Measurements from ENCODE around the gene DSCAML1. TPM values are rescaled to one million over a fixed set of nuclear protein-coding genes. Genes with fewer than 3 reads are reported as not detected.

The DSCAML1 gene
- total RNA-seq, 1 donor from 2014 or later, result 0.16 TPM

- peaks cover 4% of the 10 kb centered on the region for H3K9me3 Mint-ChIP-seq (ENCODE audit: unreplicated experiment)
- no peaks in the 10 kb centered on the region for H3K27me3 ChIP-seq (ENCODE audit: insufficient read depth, low read length)
- H2AFZ ChIP-seq (ENCODE audit: low read depth, low read length), result no peak overlapping the region
- H3K4me1 Mint-ChIP-seq (ENCODE audit: low read depth, unreplicated experiment), result peaks cover 16% of the 10 kb centered on the region
- peak; percentile 38 for DNase-seq (ENCODE audit: low read depth)
- no peak overlapping the region for H3K27ac ChIP-seq (ENCODE audit: low read depth, low read length)
- no peaks in the 10 kb centered on the region for H4K20me1 ChIP-seq (ENCODE audit: insufficient read depth, low read length)
- no peaks in the 10 kb centered on the region for H3K79me2 ChIP-seq (ENCODE audit: insufficient read depth, low read length)
- H3K36me3 ChIP-seq (ENCODE audit: insufficient read depth, low read length), result no peaks in the 10 kb centered on the region
- peaks cover 4% of the 10 kb centered on the region for H3K4me1 ChIP-seq (ENCODE audit: insufficient read depth, low read length)
- H3K9me3 ChIP-seq (ENCODE audit: insufficient read depth, low read depth, low read length), result no peaks in the 10 kb centered on the region
- no peak overlapping the region for H3K4me3 Mint-ChIP-seq (ENCODE audit: unreplicated experiment)
- no peak overlapping the region for H3K4me3 ChIP-seq (ENCODE audit: insufficient read depth, low read depth, low read length)
- H3K27ac Mint-ChIP-seq (ENCODE audit: unreplicated experiment), result peak overlapping the region; percentile 38
- no peak for TF ChIP-seq EZH2 (IDR thresholded peaks at IDR 0.05; ENCODE audit: insufficient read depth, low read length)
- TF ChIP-seq, protein P1, sequence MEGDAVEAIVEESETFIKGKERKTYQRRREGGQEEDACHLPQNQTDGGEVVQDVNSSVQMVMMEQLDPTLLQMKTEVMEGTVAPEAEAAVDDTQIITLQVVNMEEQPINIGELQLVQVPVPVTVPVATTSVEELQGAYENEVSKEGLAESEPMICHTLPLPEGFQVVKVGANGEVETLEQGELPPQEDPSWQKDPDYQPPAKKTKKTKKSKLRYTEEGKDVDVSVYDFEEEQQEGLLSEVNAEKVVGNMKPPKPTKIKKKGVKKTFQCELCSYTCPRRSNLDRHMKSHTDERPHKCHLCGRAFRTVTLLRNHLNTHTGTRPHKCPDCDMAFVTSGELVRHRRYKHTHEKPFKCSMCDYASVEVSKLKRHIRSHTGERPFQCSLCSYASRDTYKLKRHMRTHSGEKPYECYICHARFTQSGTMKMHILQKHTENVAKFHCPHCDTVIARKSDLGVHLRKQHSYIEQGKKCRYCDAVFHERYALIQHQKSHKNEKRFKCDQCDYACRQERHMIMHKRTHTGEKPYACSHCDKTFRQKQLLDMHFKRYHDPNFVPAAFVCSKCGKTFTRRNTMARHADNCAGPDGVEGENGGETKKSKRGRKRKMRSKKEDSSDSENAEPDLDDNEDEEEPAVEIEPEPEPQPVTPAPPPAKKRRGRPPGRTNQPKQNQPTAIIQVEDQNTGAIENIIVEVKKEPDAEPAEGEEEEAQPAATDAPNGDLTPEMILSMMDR (IDR thresholded peaks at IDR 0.05; ENCODE audit: insufficient read depth, low read depth, low read length), result no peak
- H3K36me3 Mint-ChIP-seq (ENCODE audit: low read depth, unreplicated experiment), result no peaks in the 10 kb centered on the region
- no peak overlapping the region for H3K9ac ChIP-seq (ENCODE audit: low read length)
- H3K27me3 Mint-ChIP-seq (ENCODE audit: low read depth, unreplicated experiment), result peaks cover 35% of the 10 kb centered on the region
- FAIRE-seq, result no peak
- peak overlapping the region; percentile 20 for H3K4me2 ChIP-seq (ENCODE audit: low read length)
These were observed 187.0 kb downstream of the DSCAML1 start for GRCh38 chr11:117610045-117610444.

DNA sequence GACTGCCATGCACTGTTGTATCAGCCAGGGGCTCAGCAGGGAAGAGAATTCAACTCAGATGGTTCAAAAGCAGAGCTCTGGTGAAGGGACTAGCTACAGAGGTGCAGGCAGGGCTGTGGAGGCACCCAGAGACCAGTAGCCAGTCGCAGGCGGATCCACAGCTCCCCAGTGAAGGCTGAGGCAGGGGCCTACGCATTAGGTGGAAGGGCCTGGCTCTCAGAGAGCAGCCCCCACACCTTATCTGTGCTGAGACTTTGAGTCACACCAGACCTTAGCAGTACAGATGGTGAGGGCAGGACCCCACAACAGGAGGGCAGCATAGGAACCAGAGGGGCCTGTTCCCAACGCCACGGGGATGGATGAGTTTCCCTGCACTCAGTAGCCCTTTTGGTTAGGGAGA lies 189.6 kb downstream of the DSCAML1 start:
- Histone ChIP-seq H3K9me3 (ENCODE audit: insufficient read depth, low read depth, low read length) (no peaks in the 10 kb centered on the region), H3K27me3 (ENCODE audit: insufficient read depth, low read length) (peaks cover 2% of the 10 kb centered on the region), H3K36me3 (ENCODE audit: insufficient read depth, low read length) (no peaks in the 10 kb centered on the region), H4K20me1 (ENCODE audit: insufficient read depth, low read length) (no peaks in the 10 kb centered on the region), H2AFZ (ENCODE audit: low read depth, low read length) (no peak overlapping the region), H3K4me1 (ENCODE audit: insufficient read depth, low read length) (peaks cover 4% of the 10 kb centered on the region), H3K4me2 (ENCODE audit: low read length) (no peak overlapping the region), H3K79me2 (ENCODE audit: insufficient read depth, low read length) (no peaks in the 10 kb centered on the region), H3K9ac (ENCODE audit: low read length) (no peak overlapping the region), H3K4me3 (ENCODE audit: insufficient read depth, low read depth, low read length) (no peak overlapping the region), H3K27ac (ENCODE audit: low read depth, low read length) (no peak overlapping the region)
- no peak overlapping the region for H3K27ac Mint-ChIP-seq (ENCODE audit: unreplicated experiment)
- H3K4me3 Mint-ChIP-seq (ENCODE audit: unreplicated experiment), result no peak overlapping the region
- H3K36me3 Mint-ChIP-seq (ENCODE audit: low read depth, unreplicated experiment), result no peaks in the 10 kb centered on the region
- H3K27me3 Mint-ChIP-seq (ENCODE audit: low read depth, unreplicated experiment), result peaks cover 33% of the 10 kb centered on the region
- H3K4me1 Mint-ChIP-seq (ENCODE audit: low read depth, unreplicated experiment), result peaks cover 16% of the 10 kb centered on the region
- no peak for DNase-seq (ENCODE audit: low read depth)
- FAIRE-seq, result no peak
- TF ChIP-seq, protein P1 (IDR thresholded peaks at IDR 0.05; ENCODE audit: insufficient read depth, low read depth, low read length), result no peak
- TF ChIP-seq EZH2 (IDR thresholded peaks at IDR 0.05; ENCODE audit: insufficient read depth, low read length), result no peak
- H3K9me3 Mint-ChIP-seq (ENCODE audit: unreplicated experiment), result no peaks in the 10 kb centered on the region

DNA sequence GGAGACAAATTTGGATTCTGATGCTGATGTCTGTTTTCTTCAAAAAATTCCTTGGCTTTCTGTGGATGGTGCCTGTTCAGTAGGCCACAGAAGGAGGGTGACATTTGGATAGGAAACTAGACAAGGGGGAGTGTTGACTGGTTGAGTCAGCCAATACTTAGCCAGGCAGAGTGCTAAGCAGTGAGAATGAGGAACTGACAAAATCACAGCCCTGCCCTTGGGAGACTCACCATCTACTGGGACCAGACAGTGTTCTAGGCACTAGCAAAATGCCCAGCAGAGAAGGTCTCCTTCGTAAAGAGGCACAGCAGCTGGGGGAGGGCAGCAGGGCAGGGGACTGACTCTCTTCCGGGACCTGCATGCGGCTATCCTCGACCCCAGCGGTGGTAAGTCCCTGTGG lies 190.2 kb downstream of the DSCAML1 start:
- H3K4me1 Mint-ChIP-seq (ENCODE audit: low read depth, unreplicated experiment), result peaks cover 16% of the 10 kb centered on the region
- H3K4me3 Mint-ChIP-seq (ENCODE audit: unreplicated experiment), result no peak overlapping the region
- TF ChIP-seq, protein P1 (IDR thresholded peaks at IDR 0.05; ENCODE audit: insufficient read depth, low read depth, low read length), result no peak
- no peak for TF ChIP-seq EZH2 (IDR thresholded peaks at IDR 0.05; ENCODE audit: insufficient read depth, low read length)
- H3K9me3 ChIP-seq (ENCODE audit: insufficient read depth, low read depth, low read length), result no peaks in the 10 kb centered on the region
- DNase-seq (ENCODE audit: low read depth) (no peak), FAIRE-seq (no peak)
- no peaks in the 10 kb centered on the region for H3K9me3 Mint-ChIP-seq (ENCODE audit: unreplicated experiment)
- H3K27me3 ChIP-seq (ENCODE audit: insufficient read depth, low read length), result peaks cover 2% of the 10 kb centered on the region
- H3K27me3 Mint-ChIP-seq (ENCODE audit: low read depth, unreplicated experiment), result peaks cover 31% of the 10 kb centered on the region
- no peak overlapping the region for H3K4me3 ChIP-seq (ENCODE audit: insufficient read depth, low read depth, low read length)
- no peak overlapping the region for H3K9ac ChIP-seq (ENCODE audit: low read length)
- no peak overlapping the region for H3K4me2 ChIP-seq (ENCODE audit: low read length)
- H3K27ac ChIP-seq (ENCODE audit: low read depth, low read length), result no peak overlapping the region
- H3K27ac Mint-ChIP-seq (ENCODE audit: unreplicated experiment), result no peak overlapping the region
- no peaks in the 10 kb centered on the region for H3K79me2 ChIP-seq (ENCODE audit: insufficient read depth, low read length)
- H3K4me1 ChIP-seq (ENCODE audit: insufficient read depth, low read length), result peaks cover 4% of the 10 kb centered on the region
- no peaks in the 10 kb centered on the region for H3K36me3 Mint-ChIP-seq (ENCODE audit: low read depth, unreplicated experiment)
- no peaks in the 10 kb centered on the region for H3K36me3 ChIP-seq (ENCODE audit: insufficient read depth, low read length)
- H2AFZ ChIP-seq (ENCODE audit: low read depth, low read length), result no peak overlapping the region
- no peaks in the 10 kb centered on the region for H4K20me1 ChIP-seq (ENCODE audit: insufficient read depth, low read length)
